GM19397 (cell line): ENCODE results near the gene IGSF8.
"Not testable (repeated sequence)": the region's sequence is repeated elsewhere in the genome, so short reads cannot be mapped to it uniquely, and the experiment has no call there.

Experiments
- ATAC-seq: cut with Tn5 transposase; IDR thresholded peaks from one replicate; pipeline ENCODE4 v1.9.1; 2021; ENCODE audit warnings: mild to moderate bottlenecking, moderate library complexity; ENCODE audit not compliant: unreplicated experiment

Gene IGSF8

DNA sequence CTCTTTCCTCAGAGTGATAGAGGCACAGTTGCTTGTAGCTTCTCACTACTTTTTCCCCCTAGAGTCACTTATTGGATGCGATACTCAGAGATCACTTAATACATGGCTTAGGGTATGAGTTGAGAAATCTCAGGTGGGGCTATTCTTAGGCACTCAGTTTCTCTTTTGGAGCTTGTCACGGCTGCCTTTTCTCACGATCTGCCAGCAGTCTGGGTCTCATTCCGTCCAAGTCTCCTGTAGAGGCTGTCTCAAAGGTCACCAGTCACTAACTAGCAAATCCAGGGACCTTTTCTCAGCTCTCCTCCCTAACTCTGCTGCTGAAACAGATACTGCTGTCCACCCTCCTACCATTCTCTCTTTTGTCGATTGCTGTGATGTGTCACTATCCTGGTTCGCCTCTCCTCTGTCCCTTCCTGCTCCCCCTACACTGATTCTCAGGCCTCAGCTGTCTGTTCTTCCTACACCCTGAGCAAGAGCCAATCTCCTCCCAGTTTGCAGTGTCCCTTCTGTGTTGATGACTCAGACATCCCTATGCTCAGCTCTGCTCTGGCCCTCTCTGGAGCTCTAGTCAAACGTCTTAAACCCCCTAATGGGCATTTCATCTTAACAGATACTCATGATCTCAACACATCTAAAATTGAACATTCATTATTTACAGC lies 29.6 kb upstream of the IGSF8 start:
- no peak for ATAC-seq

DNA sequence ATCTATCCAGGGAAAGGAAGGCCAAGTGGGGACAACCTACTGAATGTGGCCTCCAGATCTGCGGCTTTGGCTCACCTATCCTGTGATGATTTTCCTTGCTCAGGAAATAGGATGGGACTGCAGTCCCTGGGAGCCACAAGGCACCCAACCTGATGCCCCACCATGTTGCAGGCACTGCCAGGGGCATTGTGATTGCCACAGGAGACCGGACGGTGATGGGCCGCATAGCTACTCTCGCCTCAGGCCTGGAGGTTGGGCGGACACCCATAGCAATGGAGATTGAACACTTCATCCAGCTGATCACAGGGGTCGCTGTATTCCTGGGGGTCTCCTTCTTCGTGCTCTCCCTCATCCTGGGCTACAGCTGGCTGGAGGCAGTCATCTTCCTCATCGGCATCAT lies 29.0 kb upstream of the IGSF8 start:
- no peak for ATAC-seq

DNA sequence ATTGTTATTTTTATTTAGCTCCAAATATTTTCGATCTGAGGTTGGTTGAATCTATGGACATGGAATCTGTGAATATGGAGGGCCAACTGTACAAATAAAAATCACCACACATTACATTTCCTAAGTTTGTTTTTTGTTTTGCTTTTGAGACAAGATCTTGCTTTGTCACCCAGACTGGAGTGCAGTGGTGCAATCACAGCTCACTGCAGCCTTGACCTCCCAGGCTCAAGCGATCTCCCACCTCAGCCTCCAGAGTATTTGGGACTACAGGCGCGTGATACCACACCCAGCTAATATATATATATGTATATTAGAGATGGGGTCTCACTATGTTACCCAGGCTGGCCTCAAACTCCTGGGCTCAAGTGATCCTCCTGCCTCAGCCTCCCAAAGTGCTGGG lies 27.9 kb upstream of the IGSF8 start:
- not testable (repeated sequence) for ATAC-seq

DNA sequence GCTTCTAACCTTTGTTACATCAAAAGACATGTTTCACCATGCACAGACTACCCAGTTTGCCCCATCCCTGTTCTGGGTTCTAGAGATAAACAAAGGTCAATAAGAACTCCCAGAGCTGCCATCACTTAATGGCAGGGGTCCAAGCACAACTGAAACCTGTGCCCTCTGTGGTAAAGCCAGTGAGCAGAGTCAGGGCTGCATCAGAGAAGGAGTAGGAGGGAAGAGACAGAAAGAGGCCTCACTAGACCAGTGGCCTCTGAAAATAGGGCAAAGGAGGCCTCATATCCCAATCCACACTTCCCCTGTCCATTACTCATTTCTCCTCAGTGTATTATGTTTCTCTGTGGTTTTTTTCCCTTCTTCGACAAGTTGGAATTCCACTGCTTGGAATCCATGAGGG lies 27.3 kb upstream of the IGSF8 start:
- ATAC-seq = no peak

DNA sequence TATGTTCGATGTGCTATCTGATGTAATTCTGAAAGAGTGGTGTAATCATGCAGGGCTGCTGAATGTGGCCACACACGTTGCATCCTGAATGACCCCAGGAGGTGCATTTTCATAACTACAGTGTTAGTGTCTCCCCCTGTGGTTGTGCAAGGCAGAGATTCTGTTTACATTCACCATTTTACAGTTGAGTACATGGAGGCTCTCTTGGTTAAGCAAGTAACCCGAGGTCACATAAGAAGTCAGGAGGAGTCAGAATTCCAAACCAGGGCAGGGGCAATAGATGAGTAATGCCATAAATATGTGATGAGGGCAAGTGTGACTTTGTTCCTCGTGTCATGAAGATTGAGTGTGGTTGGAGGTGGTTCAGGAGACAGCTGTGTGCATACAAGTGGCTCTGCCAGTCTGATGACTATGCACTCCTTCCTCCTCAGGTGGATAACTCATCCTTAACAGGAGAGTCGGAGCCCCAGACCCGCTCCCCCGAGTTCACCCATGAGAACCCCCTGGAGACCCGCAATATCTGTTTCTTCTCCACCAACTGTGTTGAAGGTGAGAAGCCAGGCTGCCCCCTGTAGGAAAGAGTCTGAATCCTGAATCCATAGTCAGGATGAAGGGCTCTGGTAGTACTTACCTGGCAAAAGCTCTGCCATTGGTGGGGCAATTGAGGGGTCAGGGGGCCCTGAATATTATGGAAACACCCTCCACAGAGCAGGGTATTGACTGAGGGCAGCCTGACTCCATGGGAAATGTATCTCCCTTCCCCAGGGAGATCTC lies 26.5 kb upstream of the IGSF8 start:
- no peak for ATAC-seq

DNA sequence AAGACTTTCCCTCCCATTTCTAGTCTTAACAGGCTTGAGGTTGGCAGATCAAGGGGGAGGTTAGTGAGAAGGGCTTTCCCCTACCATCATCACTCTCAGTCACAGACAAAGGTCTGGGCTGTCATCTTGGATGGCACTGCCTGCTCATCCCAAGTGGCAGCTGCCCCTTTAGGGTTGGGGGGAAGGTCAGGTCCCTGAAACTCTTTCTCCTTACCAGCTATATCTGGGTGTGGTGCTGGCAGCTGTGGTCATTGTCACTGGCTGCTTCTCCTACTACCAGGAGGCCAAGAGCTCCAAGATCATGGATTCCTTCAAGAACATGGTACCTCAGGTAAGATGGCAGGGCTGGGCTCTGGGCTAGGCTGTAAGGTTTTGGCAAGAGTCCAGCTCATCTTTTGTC lies 25.3 kb upstream of the IGSF8 start:
- ATAC-seq = no peak

DNA sequence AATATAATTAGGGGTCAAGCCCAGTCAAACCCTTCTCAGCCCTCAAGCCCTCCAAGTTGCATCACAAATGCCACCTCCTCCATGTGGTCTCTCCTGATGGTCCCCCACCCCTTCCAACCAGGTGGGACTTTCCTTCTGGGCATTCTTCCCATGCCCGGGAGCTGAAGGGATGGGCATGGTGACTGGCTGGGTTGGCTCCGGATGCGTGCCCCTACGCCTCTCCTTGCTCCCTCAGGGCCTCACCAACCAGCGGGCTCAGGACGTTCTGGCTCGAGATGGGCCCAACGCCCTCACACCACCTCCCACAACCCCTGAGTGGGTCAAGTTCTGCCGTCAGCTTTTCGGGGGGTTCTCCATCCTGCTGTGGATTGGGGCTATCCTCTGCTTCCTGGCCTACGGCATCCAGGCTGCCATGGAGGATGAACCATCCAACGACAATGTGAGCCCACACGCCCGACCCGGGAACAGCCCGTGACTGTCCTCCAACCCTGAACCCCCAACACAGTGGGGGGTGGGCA lies 24.6 kb upstream of the IGSF8 start:
- ATAC-seq = no peak

DNA sequence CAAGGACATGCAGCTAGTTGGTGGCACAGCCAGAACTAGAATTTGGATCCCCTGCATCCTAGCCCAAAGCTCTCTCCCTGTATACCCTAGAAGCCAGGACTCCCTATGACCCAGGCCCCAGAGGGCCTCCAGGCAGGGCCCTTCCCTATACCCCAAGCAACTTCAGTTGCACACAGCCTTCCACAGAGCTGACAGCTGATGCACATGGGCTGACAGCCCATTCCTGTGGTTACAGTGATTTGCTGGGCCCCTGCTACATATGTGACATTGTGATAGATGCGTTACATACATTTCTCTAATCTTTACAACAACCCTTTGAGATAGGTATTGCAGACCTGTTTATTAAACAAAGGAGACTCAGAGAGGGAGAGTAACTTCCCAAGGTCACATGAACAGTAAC lies 23.0 kb upstream of the IGSF8 start:
- no peak for ATAC-seq

DNA sequence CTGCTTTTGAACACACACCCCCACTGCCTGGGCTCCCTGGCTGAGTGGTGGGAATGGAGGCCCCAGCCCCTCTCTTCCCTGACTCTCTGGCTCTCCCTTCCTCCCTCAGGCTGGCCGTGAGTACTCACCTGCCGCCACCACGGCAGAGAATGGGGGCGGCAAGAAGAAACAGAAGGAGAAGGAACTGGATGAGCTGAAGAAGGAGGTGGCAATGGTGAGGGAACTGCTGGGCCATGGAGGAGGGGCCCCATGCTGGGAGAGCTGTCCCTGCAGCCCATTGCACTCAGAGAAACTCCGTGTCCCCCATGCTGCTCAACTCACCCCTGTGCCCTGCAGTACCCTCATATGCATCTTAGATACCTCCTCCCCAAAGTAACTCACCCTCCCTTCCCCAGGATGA lies 22.4 kb upstream of the IGSF8 start:
- ATAC-seq = no peak

DNA sequence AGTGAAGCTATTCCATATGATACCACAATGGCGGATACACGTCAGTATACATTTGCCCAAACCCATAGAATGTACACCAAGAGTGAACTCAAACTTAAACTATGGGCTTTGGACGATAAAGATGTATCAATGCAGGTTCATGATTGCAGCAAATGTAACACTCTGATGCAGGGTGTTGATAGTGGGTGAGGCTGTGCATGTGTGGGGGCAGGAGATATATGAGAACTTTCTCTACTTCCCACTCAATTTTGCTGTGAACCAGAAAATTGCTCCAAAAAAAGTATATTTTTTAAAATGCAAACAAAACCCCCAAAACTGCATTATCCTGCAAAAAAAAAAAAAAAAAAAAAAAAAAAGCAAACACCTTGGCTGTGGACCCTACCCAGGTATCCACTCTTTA lies 20.5 kb upstream of the IGSF8 start:
- ATAC-seq = no peak

DNA sequence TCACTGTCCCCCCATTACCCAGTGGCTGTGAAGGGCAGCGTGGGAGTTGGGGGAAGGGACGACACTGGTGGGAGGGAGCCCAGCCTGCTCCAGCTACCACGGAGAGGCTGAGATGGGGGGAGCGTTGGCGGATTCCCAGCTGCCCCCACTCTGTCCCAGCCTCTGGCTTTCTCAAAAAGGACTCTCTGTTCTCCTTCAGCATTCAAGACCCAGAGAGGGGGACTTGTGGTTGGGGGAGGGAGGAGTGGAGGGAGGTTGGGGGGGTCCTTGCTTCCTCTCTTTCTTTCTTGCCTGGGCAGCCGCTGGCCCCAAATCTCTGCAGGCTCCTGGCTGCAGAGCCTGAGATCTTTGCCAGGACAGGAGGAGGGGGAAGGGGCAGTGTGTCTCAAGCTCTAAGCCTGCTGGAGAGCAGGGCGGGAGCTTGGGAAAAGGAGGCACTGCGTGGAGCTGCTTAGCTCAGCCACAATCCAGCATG lies 19.3 kb upstream of the IGSF8 start:
- no peak for ATAC-seq

DNA sequence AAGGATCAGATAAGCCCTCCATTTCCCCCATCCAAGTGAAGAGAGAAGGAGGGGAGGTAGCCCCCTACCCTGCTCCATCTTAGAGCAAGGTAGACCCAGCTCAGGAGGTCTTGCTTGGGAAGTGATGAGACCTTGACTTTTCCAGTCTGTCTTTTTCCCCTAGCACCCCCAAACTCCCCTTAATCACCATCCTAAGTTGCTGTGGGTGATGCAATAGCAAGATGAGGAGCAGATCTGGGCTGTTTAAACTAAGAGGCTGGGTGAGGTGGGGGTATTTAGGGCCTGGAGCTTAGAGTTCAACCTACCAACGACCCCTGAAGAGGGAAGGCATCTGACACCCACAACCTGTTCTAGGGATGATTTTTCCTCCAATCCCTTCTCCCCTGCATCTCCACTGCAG lies 18.9 kb upstream of the IGSF8 start:
- no peak for ATAC-seq

DNA sequence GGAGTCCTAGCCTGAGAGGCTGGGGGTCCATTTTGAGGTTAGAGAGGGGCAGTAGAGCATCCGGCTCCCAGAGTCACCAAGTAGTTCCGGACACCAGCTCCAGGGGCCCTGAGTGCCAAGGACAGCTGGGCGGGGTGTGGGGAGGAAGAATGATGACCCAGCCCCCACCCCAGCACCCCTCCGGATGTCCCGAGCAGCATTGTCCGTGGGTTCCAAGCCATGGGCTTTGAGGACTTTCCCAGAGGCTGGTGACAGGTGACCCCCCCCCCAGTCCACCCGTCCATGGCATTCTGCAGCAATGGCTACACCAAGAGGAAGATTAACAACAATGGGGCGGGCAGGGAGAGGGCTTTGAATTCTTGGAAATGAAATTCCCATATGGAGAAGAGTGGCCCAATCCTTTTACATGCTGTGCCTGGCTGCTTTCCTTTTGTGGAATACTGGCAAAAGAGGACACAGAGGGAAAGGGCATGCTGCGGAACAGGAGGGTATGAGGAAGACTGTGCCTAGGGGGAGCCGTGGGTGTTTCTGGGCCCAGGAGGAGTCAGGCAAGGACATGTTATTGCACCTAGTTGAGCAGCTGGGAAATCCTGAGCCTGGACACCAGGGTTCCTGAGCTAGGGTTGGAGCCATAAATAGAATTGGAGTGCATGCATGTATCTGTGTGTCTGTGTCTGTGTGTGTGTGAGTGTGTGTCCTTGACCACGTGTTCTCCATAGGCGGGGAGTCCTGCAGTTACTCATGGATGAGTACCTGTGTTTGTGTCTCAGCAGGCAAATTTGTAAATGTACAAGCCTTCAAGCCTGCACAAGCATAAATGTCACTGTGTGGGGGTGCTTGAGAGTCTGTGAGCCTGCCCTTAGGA lies 18.1 kb upstream of the IGSF8 start:
- ATAC-seq = no peak

DNA sequence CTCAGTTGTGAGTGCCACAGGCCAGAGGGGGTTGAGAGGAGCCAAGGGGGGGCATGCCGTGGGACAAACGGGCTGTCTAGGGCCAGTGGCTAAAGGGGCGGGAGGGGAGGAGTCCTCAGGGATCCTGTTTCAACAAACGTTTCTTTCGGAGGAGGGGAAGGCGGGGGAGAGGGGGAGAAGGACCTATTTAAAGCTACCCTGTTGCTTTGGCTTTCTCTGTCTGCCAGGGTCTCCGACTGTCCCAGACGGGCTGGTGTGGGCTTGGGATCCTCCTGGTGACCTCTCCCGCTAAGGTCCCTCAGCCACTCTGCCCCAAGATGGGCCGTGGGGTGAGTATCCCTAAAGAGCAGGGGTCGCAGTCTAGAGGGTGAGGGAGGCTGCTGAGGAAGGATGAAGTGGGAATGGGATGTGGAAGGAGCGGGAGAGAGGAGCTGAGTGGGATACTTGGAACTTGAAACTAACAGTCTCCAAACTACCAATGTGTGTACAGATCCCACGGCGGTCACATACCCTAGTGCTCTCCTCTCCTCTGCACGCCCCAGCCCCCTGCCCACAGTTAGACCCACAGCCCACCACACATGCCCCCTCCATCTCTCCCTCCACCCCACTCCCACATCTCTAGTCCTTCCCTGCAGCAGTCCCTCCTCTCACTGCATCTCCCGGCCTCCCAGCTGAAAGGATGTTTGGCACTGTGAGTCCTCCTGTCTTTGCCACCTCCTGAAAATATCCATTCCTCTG lies 17.3 kb upstream of the IGSF8 start, which contains the start of gene ATP1A2:
Gene ATP1A2 (plus strand): TSS at position 215 of the 738 bp plus-strand sequence. CDS start 103 bp downstream, at position 318.
- no peak for ATAC-seq

DNA sequence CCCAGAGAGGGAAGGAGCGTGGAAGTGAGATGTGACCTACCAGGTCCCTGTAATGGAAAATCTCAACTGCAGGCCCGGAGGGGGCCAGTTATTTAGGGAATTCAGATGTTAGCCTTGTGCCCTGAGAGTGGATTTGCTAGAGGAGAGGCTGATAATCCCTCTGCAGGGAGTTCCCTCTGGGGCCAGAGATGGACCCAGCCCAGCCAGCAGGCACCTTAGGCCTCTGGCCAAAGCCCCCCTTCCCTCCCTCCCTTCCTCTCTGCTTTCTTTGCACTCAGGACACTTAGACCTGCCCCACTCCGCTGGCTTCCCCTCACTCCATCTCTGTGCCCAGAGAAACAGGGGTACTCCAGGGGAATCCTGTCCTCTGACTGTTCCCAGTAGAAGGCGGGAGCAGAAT lies 15.7 kb upstream of the IGSF8 start:
- no peak for ATAC-seq

DNA sequence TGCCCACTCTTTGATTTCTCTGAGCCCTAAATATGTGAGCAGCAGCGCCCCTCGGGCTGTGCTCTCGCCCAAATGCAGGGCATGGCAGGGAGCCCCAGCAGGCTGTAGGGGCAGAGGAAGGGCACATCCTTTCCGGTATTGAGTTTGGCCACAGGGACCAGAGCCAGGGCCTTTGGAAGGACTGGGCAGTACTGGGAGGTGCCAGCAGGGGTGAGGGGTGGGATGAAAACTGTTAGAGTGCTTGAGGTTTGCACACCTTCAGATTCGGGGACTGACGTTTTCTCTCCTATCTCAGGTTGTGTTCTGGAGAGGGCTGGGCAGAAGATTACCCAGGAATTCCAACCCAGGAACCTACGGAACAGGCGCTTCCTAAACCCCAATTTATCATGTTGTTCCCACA lies 15.0 kb upstream of the IGSF8 start:
- ATAC-seq = no peak

DNA sequence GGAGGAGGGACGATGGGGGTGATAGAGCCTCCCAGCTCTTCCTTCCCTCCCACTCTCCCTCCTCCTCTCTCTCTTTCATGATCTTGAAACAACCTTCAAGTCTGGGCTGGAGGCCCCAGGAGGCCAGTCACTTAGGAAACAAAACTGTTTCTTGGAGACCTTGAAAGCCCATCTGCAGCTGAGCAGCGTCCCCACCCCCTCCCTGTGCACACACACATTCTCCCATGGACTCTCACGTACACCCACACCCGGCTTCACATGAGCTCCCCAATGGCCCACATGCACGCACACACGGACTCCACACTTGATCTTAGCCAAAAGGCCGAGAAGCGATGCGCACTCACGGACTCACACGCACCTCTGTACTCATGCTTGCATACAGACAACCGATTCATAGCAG lies 13.9 kb upstream of the IGSF8 start:
- ATAC-seq = no peak

DNA sequence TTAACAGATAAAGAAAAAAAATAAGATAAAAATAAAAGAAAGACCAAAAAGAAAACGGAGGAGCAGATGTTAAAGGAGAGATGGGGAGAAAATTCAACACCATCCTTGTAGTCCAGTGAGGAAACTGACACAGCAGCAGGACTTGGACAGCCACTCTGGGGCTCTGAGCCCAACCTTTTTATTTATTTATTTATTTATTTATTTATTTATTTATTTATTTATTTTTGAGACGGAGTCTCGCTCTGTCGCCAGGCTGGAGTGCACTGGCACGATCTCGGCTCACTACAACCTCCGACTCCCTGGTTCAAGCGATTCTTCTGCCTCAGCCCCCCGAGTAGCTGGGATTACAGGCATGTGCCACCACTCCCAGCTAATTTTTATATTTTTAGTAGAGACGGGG lies 13.0 kb upstream of the IGSF8 start:
- ATAC-seq = not testable (repeated sequence)

DNA sequence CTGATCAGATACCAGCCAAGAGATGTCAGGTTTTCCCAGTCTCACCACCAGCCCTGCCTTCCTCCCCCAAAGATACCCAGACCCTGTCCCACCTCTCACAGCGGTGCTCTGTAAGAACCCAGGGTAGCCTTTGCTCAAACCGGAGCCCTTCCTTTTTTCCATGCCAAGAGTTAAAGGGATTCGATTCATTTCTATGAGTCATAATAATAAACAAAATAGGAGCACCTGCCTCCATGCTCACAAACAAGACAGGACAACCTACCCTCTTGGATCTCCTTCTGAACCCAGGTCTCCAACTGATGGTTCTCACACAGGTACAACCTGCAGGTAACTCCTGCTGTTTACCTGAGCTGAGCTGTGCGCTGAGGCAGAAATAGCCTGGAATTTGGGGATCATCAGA lies 11.3 kb upstream of the IGSF8 start:
- ATAC-seq = no peak

DNA sequence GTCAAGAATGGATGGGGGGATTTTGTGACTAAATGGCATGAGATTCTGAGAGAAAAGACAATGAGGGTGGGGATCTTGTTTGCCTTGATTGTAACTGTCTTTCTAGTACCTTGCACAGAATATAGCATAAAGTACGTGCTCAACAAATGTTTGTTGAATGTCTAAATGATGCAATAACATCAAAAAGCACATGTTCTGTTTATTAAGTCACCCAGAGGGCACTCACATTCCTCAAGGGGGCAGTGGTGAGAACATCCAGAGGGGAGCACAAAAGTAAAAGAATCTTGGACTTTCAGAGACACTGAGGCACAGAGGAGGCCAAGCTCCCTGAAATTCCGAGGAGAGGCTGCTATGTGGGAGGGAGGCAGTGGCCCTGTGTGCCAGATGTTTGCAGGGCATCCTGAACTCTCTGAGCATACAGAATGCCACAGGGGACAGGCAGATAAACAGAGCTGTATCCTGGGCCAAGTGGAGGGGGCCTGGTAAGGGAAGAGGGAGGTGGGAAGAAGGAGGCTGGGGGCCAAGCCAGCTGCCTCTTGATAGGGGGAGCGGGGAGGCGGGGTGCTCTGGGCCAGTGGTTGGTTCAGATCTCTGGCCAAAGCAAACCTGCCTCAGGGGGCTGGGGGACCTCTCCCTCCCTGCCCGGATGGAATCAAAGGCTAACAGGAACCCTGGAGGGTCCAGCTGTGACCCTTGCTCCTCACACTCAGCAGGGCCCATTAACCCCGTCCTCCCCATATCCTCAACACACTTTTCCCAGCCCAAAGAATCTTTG lies 10.7 kb upstream of the IGSF8 start:
- no peak for ATAC-seq
